Measurements from ENCODE around the gene CIC. TPM values are rescaled to one million over a fixed set of nuclear protein-coding genes. Genes with fewer than 3 reads are reported as not detected.

CIC gene
- total RNA-seq, 2 experiments from 2014 or later: 114 to 119 TPM

GRCh38 chr19:42317535-42317934, 48.5 kb downstream of the CIC start:
- Mint-ChIP-seq H3K27ac (no peak overlapping the region), H3K27me3 (peaks cover 42% of the 10 kb centered on the region), H3K4me1 (ENCODE audit: low read depth) (peaks cover 11% of the 10 kb centered on the region), H3K36me3 (ENCODE audit: low read depth) (no peaks in the 10 kb centered on the region), H3K9me3 (no peaks in the 10 kb centered on the region), H3K4me3 (no peak overlapping the region)
- Histone ChIP-seq H3K27me3 (ENCODE audit: control insufficient read depth in 1 of 2, insufficient read depth in 2 of 2, low read length in 2 of 2) (peaks cover 12 to 17% of the 10 kb centered on the region in 2 experiments), H3K27ac (ENCODE audit: low read depth in 1 of 2, low read length in 2 of 2) (no peak overlapping the region), H3K36me3 (ENCODE audit: insufficient read depth, low read length) (no peaks in the 10 kb centered on the region), H3K4me1 (ENCODE audit: insufficient read depth, low read length) (peaks cover 22% of the 10 kb centered on the region), H3K4me3 (ENCODE audit: low read length) (no peak overlapping the region), H3K9me3 (ENCODE audit: control insufficient read depth in 1 of 2, insufficient read depth in 1 of 2, low read length in 2 of 2) (no peaks in the 10 kb centered on the region)
- no peak for TF ChIP-seq CTCF (IDR thresholded peaks at IDR 0.05)
- intact Hi-C loops (cut with DNase I, micrococcal nuclease): no loop called here
- POLR2A ChIA-PET: no interaction called here
- DNase-seq: no peak
- no peak for ATAC-seq (ENCODE audit: poor library complexity)
- CTCF ChIA-PET: no interaction called here

DNA sequence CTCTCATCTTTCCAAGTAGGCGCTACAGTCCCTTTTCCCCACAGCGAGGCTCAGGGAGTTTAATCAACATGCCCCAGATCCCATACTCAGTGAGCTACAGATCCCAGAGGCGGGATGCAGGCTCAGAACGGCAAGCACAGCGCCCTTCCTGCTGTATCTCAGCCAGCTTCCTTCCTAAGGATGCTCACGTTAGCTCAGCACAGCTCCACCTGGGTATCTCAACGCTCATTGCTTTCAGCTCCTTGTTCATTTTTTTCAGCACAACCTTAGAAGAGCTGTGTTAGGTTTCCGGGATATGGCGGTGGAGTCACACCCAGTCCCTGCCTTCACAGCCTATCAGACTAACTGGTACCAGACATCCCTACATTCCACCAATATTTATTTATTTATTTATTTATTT, 53.3 kb downstream of the CIC start:
- intact Hi-C loops (cut with DNase I, micrococcal nuclease): loop anchor here in 1 of 2 experiments (10.0 kb wide), 1 partner anchor 1978 kb away; the partner anchor contains the start of genes C19orf47 and PLD3
- Mint-ChIP-seq H3K27ac (no peak overlapping the region), H3K4me3 (no peak overlapping the region), H3K4me1 (ENCODE audit: low read depth) (peaks cover 20% of the 10 kb centered on the region), H3K9me3 (no peaks in the 10 kb centered on the region), H3K27me3 (peaks cover 25% of the 10 kb centered on the region), H3K36me3 (ENCODE audit: low read depth) (no peaks in the 10 kb centered on the region)
- Histone ChIP-seq H3K27me3 (ENCODE audit: control insufficient read depth in 1 of 2, insufficient read depth in 2 of 2, low read length in 2 of 2) (peaks cover 16 to 21% of the 10 kb centered on the region in 2 experiments), H3K4me1 (ENCODE audit: insufficient read depth, low read length) (peaks cover 26% of the 10 kb centered on the region), H3K36me3 (ENCODE audit: insufficient read depth, low read length) (no peaks in the 10 kb centered on the region), H3K27ac (ENCODE audit: low read depth in 1 of 2, low read length in 2 of 2) (no peak overlapping the region), H3K4me3 (ENCODE audit: low read length) (no peak overlapping the region), H3K9me3 (ENCODE audit: control insufficient read depth in 1 of 2, insufficient read depth in 1 of 2, low read length in 2 of 2) (peaks cover 0 to 4% of the 10 kb centered on the region in 2 experiments)
- ATAC-seq (ENCODE audit: poor library complexity): no peak
- no peak for DNase-seq
- no peak for TF ChIP-seq CTCF (IDR thresholded peaks at IDR 0.05)
- ChIA-PET POLR2A (no interaction called here), CTCF (no interaction called here)

- H3K4me1 ChIP-seq (ENCODE audit: insufficient read depth, low read length): peaks cover 26% of the 10 kb centered on the region
- Mint-ChIP-seq H3K27ac (no peak overlapping the region), H3K36me3 (ENCODE audit: low read depth) (no peaks in the 10 kb centered on the region), H3K4me3 (peak overlapping the region; percentile 25), H3K4me1 (ENCODE audit: low read depth) (peaks cover 24% of the 10 kb centered on the region), H3K9me3 (no peaks in the 10 kb centered on the region), H3K27me3 (peaks cover 25% of the 10 kb centered on the region)
- no peak for TF ChIP-seq CTCF (IDR thresholded peaks at IDR 0.05)
- ChIA-PET CTCF (interaction anchor here (1.1 kb wide), 1 partner anchor 44 kb away, joined by 3 read pairs; no protein-coding TSS in a partner anchor), POLR2A (no interaction called here)
- DNase-seq (peak in 1 of 14 experiments; percentile 38), ATAC-seq (ENCODE audit: poor library complexity) (no peak)
- no peak overlapping the region for H3K27ac ChIP-seq (ENCODE audit: low read depth in 1 of 2, low read length in 2 of 2)
- peaks cover 0 to 4% of the 10 kb centered on the region in 2 experiments for H3K9me3 ChIP-seq (ENCODE audit: control insufficient read depth in 1 of 2, insufficient read depth in 1 of 2, low read length in 2 of 2)
- no peaks in the 10 kb centered on the region for H3K36me3 ChIP-seq (ENCODE audit: insufficient read depth, low read length)
- intact Hi-C loops (cut with DNase I, micrococcal nuclease): loop anchor here in 1 of 2 experiments (10.0 kb wide), 1 partner anchor 1979 kb away; the partner anchor contains the start of genes C19orf47 and PLD3
- no peak overlapping the region for H3K4me3 ChIP-seq (ENCODE audit: low read length)
- H3K27me3 ChIP-seq (ENCODE audit: control insufficient read depth in 1 of 2, insufficient read depth in 2 of 2, low read length in 2 of 2): peaks cover 16 to 21% of the 10 kb centered on the region in 2 experiments
Measured at GRCh38 chr19:42323473-42323851, 54.4 kb downstream of the CIC start.

Data from CD4-positive, alpha-beta T cell (primary cell).